Measurements from ENCODE around the gene GNA12. TPM values are rescaled to one million over a fixed set of nuclear protein-coding genes. Genes with fewer than 3 reads are reported as not detected.
"Not testable (repeated sequence)": the region's sequence is repeated elsewhere in the genome, so short reads cannot be mapped to it uniquely, and the experiment has no call there.

The GNA12 gene
- polyA plus RNA-seq, 3 donors, result 36.6 to 45.7 (median 45.6) TPM

DNA sequence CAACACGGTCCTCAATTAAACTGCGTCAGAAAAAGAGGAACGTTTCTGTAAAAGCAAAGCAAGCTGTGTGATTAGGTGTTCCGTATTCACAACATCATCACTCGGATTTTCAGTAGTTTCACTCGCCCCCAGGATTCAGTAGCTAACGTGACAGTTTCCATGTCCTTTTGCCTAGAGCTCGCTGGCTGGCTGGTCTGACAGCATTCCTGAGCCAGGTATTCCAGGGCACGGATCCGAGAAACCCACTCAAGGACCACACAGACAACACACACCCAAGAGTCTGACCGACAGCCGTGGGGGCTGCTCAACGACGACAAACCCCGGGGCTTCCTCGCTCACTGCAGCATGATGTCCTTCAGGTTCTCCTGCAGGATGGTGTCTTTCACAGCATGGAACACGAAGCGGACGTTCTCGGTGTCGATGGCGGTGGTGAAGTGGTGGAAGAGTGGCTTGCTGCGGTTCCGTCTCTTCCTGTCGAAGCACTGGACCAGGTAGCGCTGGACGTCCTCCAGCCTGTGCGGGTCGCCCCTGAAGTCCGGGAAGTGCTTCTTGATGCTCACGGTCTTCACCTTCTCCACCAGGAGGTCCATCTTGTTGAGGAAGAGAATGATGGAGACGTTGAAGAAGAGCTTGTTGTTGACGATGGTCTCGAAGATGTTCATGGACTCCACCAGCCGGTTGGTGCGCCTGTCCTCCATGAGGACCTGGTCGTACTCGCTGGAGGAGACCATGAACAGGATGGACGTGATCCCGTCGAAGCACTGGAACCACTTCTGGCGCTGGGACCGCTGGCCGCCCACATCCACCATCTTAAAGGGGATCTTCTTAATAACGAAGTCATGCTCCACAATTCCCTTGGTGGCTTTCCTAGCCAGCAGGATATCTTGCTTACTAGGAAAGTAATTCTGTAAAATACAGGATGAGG lies 113.0 kb downstream of the GNA12 start:
- DNase-seq, result no peak

GRCh38 chr7:2729893-2730716 lies 114.0 kb downstream of the GNA12 start:
- no peak for DNase-seq

- DNase-seq, result no peak
Measured at GRCh38 chr7:2729031-2729892, 114.8 kb downstream of the GNA12 start.

DNA sequence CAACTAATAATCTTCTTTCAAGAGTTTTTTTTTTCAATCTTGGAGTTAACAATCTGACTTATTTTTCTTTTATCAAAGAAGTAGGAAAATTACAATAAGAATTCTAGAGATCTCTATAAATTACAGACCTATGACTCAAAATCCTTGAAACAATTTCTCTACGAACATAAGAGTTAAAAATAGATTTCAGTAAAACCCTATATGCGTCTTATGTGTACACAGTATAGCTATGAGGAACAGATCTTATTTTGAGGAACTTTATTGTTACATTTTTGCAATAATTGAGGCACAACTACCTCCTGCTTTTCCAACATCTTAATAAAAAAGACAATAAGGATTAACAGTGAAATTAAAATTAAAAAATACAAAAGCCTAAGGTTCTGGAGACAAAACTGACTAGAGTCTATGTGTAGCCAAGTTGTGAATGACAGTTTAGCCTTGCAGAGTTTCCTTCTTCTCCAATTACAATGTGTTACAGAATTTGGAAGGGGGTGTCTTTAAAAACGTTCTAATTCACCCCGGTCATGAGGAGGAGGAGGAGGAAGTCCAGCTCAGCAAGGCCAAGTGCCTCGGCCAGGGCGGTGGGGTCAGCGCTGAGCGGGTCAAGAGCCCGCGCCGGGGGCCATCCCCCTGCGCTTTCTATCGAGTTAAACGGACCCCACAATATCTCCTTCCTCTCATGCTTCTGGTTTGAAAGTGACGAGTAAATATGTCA lies 115.6 kb downstream of the GNA12 start:
- no peak for DNase-seq

GRCh38 chr7:2727206-2727605 lies 116.9 kb downstream of the GNA12 start:
- DNase-seq, result not testable (repeated sequence)

DNA sequence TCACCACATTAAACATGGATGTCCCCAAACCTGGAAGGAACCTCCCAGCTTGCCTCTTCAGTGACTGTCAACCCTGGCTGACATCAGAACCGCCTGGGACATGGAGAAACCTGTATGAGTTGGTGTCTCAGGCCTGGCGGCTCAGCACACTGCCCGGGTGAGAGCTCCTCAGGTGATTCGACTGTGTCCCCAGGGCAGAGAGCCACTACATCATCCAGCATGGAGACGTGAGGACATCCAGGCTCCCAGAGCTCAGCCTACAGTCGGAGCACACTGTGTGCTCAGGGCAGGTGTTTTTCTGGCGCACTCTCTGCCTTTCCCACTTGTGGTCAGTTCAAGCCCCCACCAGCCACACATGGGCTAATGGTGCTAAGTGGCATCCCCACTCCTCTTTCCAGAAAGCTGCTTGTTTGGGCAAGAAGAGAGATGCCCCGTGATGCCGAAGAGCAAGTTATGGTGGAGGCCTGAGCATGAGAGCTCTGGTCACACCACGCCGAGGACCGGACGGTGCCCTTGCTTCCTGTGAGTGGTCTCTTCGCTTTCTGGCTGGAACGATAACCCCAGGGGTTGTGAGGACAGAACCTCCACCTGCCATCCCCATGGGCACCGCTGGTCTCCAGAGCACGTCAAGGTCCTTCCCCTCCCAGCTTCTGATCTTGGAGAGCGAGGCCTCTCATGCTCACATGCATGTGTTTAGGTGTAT lies 117.6 kb downstream of the GNA12 start:
- DNase-seq, result no peak

DNA sequence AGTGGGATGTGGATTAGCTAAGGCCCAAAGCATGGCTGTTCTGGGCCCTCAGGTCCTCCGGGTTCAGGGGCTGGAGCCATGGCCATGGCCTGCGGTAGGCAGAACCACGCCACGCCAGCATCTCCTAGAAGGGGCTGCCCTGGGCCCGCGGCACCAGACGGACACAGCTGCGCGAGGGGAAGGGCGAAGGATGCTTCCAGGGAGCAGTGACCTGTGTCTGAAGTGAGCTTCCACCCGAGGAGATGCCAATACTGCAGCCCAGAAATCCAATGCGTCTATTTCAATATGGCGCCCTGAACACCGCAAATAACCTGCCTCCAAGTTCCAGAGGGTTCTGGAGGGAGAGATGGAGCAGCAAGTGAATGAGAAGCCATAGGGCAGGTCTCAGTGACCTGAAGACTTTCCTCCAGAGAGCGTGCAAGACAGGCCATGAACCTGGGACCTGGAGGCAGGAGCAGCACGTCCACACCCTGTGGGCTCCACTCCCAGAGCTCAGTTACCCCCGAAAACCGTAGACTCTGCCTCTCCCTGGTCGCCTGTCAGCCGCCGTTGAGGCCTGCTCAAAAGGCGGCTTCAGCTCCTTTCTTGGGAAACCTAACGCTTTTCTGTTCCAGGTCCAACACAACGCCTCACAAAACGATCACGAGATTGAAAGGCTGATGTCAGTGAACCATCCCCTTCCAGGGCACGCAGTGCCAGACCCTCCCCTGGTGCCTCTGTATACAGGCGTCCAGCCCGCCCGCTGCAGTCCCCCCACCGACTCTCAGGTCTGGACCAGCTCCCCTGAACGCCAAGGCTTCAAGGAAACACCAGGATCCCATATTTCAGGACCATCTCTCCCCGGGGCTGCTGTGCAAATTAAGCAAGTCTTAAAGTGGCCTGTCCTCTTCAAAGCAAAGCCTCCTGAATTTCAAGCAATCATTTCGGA lies 118.7 kb downstream of the GNA12 start:
- no peak for DNase-seq

GRCh38 chr7:2724453-2725177 lies 119.5 kb downstream of the GNA12 start:
- DNase-seq, result no peak

DNA sequence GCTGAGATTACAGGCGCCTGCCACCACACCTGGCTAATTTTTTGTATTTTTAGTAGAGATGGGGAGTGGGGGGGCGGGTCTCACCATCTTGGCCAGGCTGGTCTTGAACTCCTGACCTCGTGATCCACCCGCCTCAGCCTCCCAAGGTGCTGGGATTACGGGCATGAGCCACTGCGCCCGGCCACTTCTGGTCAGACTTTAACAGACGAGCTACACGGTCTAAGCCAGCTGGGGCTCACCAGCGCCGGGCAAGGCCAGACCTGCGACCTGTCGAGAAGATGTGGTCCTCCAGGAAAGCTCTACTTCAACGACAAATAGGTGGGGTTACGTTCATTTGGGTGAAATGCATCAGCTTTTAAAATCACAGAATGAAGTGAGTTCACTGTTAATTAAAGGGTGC lies 120.1 kb downstream of the GNA12 start:
- DNase-seq, result not testable (repeated sequence)

DNA sequence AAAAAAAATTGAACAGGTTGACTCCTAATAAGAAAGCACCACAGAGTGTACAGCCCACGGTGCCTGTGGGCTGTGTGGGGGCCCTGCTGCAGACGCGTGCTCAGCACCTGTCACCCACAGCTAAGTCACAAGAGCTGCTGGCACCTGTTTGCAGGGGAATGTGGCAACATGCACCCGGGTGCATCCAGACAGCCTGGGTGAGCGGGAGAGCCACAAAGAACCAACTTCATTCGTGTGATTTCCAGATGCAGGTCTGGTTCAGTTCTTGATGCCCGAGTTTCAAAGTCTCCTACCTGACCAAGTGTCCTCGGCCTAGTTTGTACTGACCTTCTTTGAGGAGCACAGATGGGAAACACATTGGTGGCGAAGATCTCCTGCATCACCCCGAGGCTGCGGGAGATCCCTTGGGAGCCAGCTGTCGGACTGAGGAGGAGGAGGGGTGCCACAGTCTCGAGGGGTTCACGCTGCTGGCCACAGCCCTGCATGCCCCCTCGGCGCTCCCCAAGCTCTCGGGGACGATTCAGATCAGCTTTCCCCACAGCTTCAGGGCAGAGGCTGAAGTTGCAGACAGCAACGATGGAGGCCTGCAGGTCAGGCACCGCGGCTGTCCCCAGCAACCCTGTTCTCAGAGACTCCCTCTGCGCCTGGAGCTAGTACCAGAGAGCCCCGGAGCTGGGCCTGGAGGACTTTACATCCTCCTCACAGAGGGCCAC lies 120.8 kb downstream of the GNA12 start:
- DNase-seq, result no peak

DNA sequence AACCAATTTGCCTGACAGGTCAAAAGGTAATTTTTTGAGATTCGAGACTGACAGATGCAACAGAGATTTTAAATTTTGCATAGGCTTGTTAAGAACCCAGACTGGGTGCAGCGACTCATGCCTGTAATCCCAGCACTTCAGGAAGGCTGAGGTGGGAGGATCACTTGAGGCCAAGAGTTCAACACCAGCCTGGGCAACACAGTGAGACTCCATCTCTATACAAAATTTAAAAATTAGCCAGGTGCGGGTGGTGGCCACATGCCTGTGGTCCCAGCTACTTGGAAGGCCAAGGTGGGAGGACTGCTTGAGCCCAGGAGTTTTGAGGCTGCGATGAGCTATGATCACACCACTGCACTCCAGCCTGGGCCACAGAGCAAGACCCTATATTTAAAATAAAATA lies 121.5 kb downstream of the GNA12 start:
- DNase-seq, result no peak

GRCh38 chr7:2721842-2722241 lies 122.3 kb downstream of the GNA12 start:
- no peak for DNase-seq

- no peak for DNase-seq
Measured at GRCh38 chr7:2720024-2720423, 124.1 kb downstream of the GNA12 start.

DNA sequence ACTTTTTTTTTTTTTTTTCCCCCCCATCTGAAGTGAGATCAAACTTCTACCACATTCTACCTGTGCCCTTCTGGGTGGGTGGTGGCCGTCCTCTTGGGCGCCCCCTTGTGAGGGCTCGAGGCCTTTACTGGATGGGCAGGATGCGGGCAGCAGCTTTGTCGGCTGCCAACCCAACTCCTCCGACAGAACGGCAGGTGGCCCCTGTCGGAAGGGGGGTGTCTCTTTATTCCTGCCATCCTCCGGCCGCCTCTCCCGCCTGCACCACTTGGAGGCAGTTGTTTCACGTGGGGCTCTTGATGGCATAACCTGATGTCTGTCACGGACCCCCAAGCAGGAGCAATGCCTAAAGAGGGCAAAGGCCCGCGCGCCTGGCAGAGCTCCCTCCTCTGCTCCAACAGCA lies 125.1 kb downstream of the GNA12 start:
- DNase-seq, result no peak

GRCh38 chr7:2718296-2718965 lies 125.7 kb downstream of the GNA12 start:
- no peak for DNase-seq

- DNase-seq, result peak; percentile 83
Measured at GRCh38 chr7:2717293-2718261, 126.5 kb downstream of the GNA12 start.

Data from renal pelvis (tissue), 4 donors.